ENCODE measurements around the gene CEP68.

Gene CEP68

DNA sequence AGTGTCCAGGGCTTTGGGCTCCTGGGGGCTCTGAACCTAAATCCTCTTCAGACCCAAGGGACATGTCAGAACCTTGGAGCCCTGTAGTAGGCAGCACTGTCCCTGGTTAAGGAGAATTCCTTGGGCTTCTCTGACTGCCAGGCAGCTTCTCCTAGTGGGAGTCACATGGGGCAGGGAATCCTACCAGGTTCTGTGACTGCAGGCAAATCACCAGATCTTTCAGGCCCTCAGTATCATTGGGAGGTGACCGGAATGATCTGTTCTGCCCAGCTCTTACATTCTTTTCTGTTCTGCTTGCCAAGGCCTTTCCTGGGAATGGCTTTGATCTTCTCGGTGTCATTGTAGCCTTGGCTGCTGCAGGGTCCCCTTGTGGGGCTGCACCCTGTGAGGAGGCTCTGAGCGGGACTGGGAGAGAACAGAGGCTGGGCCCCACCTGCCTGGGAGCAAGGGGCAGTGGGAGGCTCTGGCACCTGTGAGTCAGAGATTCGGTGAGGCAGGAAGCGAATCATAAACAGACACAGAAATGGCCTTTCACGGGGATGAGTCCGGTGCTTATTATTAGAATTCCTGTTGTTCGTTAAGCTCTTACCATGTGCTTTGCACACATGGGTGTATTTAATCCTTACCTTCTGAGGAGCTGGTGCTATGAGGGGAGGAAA lies 14.1 kb downstream of the CEP68 start:
- DNase-seq, result no peak
- Histone ChIP-seq H3K27ac (ENCODE audit: insufficient read depth, low read length, poor library complexity, severe bottlenecking) (no peak overlapping the region), H3K4me1 (ENCODE audit: control insufficient read depth, insufficient read depth, low read length, poor library complexity, severe bottlenecking) (peaks cover 10% of the 10 kb centered on the region), H3K9me3 (ENCODE audit: control insufficient read depth, low read length) (no peaks in the 10 kb centered on the region), H3K27me3 (replicated peaks; ENCODE audit: control insufficient read depth, insufficient read depth, low read length, poor library complexity, severe bottlenecking) (no peaks in the 10 kb centered on the region), H3K36me3 (ENCODE audit: control insufficient read depth, insufficient read depth, low read length) (peaks cover 33% of the 10 kb centered on the region), H3K4me3 (ENCODE audit: insufficient read depth, low read depth, low read length, poor library complexity, severe bottlenecking) (no peak overlapping the region)

DNA sequence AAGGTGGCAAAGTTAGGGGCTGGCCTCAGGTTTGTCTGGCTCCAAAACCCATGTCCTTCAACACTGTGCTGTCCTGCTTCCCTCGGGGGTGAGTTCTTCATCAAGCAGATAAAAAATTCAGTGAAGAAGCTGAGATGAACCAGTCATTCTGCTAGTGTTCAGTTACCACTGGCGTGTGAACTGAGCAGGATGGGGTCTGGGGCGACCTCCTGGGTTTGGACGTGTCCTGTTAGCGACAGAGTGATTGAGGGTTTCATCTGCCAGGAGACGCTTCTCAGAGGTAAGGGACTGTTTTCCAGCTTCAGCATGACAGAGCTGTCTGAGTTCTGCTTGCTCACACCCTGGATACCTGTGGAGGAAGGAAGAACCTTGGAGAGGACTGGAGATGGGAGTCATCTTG lies 14.6 kb downstream of the CEP68 start:
- Histone ChIP-seq H3K4me3 (ENCODE audit: insufficient read depth, low read depth, low read length, poor library complexity, severe bottlenecking) (no peak overlapping the region), H3K27ac (ENCODE audit: insufficient read depth, low read length, poor library complexity, severe bottlenecking) (no peak overlapping the region), H3K4me1 (ENCODE audit: control insufficient read depth, insufficient read depth, low read length, poor library complexity, severe bottlenecking) (peaks cover 10% of the 10 kb centered on the region), H3K9me3 (ENCODE audit: control insufficient read depth, low read length) (no peaks in the 10 kb centered on the region), H3K27me3 (replicated peaks; ENCODE audit: control insufficient read depth, insufficient read depth, low read length, poor library complexity, severe bottlenecking) (no peaks in the 10 kb centered on the region), H3K36me3 (ENCODE audit: control insufficient read depth, insufficient read depth, low read length) (peaks cover 33% of the 10 kb centered on the region)
- DNase-seq, result no peak

DNA sequence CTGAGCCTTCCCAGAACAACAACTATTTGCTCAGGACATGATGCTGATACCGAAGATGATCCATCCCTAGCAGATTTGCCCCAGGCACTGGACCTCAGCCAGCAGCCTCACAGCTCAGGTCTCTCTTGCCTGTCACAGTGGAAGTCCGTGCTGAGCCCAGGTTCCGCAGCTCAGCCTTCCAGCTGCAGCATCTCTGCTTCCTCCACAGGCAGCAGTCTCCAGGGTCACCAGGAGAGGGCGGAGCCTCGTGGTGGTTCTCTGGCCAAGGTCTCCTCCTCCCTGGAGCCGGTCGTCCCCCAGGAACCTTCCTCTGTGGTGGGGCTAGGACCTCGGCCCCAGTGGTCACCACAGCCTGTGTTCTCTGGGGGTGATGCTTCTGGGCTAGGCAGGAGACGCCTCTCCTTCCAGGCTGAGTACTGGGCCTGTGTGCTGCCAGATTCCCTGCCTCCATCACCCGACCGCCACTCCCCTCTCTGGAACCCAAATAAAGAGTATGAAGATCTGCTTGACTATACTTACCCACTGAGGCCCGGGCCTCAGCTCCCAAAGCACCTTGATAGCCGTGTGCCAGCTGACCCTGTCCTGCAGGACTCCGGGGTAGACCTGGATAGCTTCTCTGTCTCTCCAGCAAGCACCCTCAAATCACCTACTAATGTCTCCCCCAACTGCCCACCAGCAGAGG lies 15.4 kb downstream of the CEP68 start:
- Histone ChIP-seq H3K9me3 (ENCODE audit: control insufficient read depth, low read length) (no peaks in the 10 kb centered on the region), H3K4me1 (ENCODE audit: control insufficient read depth, insufficient read depth, low read length, poor library complexity, severe bottlenecking) (peaks cover 10% of the 10 kb centered on the region), H3K36me3 (ENCODE audit: control insufficient read depth, insufficient read depth, low read length) (peaks cover 33% of the 10 kb centered on the region), H3K4me3 (ENCODE audit: insufficient read depth, low read depth, low read length, poor library complexity, severe bottlenecking) (no peak overlapping the region), H3K27me3 (replicated peaks; ENCODE audit: control insufficient read depth, insufficient read depth, low read length, poor library complexity, severe bottlenecking) (no peaks in the 10 kb centered on the region), H3K27ac (ENCODE audit: insufficient read depth, low read length, poor library complexity, severe bottlenecking) (no peak overlapping the region)
- DNase-seq, result no peak

DNA sequence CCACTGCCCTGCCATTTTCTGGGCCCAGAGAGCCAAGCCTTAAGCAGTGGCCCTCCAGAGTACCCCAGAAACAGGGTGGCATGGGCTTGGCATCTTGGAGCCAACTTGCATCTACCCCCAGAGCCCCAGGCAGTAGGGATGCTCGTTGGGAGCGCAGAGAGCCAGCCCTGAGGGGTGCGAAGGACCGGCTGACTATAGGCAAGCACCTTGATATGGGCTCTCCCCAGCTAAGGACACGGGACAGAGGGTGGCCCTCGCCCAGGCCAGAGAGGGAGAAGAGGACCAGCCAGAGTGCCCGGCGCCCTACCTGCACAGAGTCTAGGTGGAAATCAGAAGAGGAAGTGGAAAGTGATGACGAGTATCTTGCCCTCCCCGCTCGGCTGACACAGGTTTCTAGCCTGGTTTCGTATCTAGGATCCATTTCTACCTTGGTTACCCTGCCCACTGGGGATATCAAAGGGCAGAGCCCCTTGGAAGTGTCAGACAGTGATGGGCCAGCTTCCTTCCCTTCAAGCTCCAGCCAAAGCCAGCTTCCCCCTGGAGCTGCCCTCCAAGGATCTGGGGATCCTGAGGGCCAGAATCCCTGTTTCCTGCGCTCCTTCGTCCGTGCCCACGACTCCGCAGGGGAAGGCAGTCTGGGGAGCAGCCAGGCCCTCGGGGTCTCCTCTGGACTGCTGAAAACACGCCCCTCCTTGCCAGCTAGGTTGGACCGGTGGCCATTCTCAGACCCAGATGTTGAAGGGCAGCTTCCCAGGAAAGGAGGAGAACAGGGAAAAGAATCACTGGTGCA lies 16.2 kb downstream of the CEP68 start:
- no peak for DNase-seq
- no peaks in the 10 kb centered on the region for H3K9me3 ChIP-seq (ENCODE audit: control insufficient read depth, low read length)
- H3K36me3 ChIP-seq (ENCODE audit: control insufficient read depth, insufficient read depth, low read length), result peaks cover 36% of the 10 kb centered on the region
- H3K27me3 ChIP-seq (replicated peaks; ENCODE audit: control insufficient read depth, insufficient read depth, low read length, poor library complexity, severe bottlenecking), result no peaks in the 10 kb centered on the region
- H3K4me3 ChIP-seq (ENCODE audit: insufficient read depth, low read depth, low read length, poor library complexity, severe bottlenecking), result no peak overlapping the region
- H3K4me1 ChIP-seq (ENCODE audit: control insufficient read depth, insufficient read depth, low read length, poor library complexity, severe bottlenecking), result peaks cover 7% of the 10 kb centered on the region
- no peak overlapping the region for H3K27ac ChIP-seq (ENCODE audit: insufficient read depth, low read length, poor library complexity, severe bottlenecking)

GRCh38 chr2:65073879-65074565 lies 17.8 kb downstream of the CEP68 start:
- Histone ChIP-seq H3K4me1 (ENCODE audit: control insufficient read depth, insufficient read depth, low read length, poor library complexity, severe bottlenecking) (no peaks in the 10 kb centered on the region), H3K27me3 (replicated peaks; ENCODE audit: control insufficient read depth, insufficient read depth, low read length, poor library complexity, severe bottlenecking) (no peaks in the 10 kb centered on the region), H3K4me3 (ENCODE audit: insufficient read depth, low read depth, low read length, poor library complexity, severe bottlenecking) (no peak overlapping the region), H3K27ac (ENCODE audit: insufficient read depth, low read length, poor library complexity, severe bottlenecking) (no peak overlapping the region), H3K9me3 (ENCODE audit: control insufficient read depth, low read length) (no peaks in the 10 kb centered on the region), H3K36me3 (ENCODE audit: control insufficient read depth, insufficient read depth, low read length) (peaks cover 45% of the 10 kb centered on the region)
- DNase-seq, result no peak

DNA sequence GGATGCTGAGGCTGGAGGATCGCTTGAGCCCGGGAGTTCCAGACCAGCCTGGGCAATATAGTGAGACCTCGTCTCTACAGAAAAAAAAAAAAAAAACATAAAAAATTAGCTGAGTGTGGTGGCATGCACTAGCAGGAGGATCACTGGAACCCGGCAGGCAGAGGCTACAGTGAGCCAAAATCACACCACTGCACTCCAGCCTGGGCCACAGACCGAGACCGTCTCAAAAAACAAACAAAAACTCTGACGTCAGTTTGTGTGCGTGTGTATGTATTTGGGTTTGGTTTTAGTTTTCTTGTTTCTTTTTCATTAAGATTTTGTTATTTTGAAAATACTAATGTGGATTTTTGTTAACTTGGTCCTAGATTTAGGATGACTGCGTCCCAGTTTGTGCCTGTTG lies 19.0 kb downstream of the CEP68 start:
- no peak for DNase-seq
- Histone ChIP-seq H3K4me3 (ENCODE audit: insufficient read depth, low read depth, low read length, poor library complexity, severe bottlenecking) (no peak overlapping the region), H3K4me1 (ENCODE audit: control insufficient read depth, insufficient read depth, low read length, poor library complexity, severe bottlenecking) (no peaks in the 10 kb centered on the region), H3K36me3 (ENCODE audit: control insufficient read depth, insufficient read depth, low read length) (peaks cover 45% of the 10 kb centered on the region), H3K9me3 (ENCODE audit: control insufficient read depth, low read length) (no peaks in the 10 kb centered on the region), H3K27me3 (replicated peaks; ENCODE audit: control insufficient read depth, insufficient read depth, low read length, poor library complexity, severe bottlenecking) (no peaks in the 10 kb centered on the region), H3K27ac (ENCODE audit: insufficient read depth, low read length, poor library complexity, severe bottlenecking) (no peak overlapping the region)

DNA sequence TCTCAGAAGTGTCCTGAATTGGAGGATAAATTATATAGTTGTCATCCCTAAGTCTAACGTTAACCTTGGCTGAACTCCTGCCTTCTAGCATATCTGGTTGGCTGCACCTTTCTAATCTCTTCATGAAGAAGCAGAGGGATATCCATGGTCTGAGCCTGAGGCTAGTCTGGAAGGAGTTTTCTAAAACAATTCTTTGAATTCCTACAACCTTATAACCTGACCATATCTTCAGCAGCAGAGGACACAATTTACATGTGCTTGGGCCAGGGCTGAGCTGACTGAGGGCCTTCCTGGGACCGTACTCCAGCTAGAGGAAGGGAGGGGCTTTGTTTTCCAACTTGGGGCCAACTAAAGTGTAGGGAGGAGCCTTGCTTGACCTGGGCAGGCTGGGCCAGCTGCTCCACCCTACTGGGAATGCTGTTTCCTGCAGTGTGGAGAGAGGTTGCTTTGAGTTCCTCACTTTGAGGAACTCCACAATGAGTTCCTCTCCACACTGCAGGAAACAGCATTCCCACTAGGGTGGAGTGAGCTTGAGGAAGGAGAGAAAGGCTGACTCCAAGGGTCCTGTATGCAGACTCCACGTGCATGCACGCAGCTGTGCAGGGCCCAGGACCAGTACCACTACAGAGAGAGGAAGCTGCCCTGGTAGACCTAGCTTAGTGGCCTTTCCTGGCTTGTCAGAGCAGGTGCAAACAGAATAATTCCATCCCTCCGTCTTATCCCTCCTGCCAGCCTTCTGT lies 19.6 kb downstream of the CEP68 start:
- H3K27me3 ChIP-seq (replicated peaks; ENCODE audit: control insufficient read depth, insufficient read depth, low read length, poor library complexity, severe bottlenecking), result no peaks in the 10 kb centered on the region
- no peaks in the 10 kb centered on the region for H3K9me3 ChIP-seq (ENCODE audit: control insufficient read depth, low read length)
- H3K4me1 ChIP-seq (ENCODE audit: control insufficient read depth, insufficient read depth, low read length, poor library complexity, severe bottlenecking), result no peaks in the 10 kb centered on the region
- peaks cover 44% of the 10 kb centered on the region for H3K36me3 ChIP-seq (ENCODE audit: control insufficient read depth, insufficient read depth, low read length)
- no peak for DNase-seq
- no peak overlapping the region for H3K27ac ChIP-seq (ENCODE audit: insufficient read depth, low read length, poor library complexity, severe bottlenecking)
- no peak overlapping the region for H3K4me3 ChIP-seq (ENCODE audit: insufficient read depth, low read depth, low read length, poor library complexity, severe bottlenecking)

- no peak for DNase-seq
- no peak overlapping the region for H3K4me3 ChIP-seq (ENCODE audit: insufficient read depth, low read depth, low read length, poor library complexity, severe bottlenecking)
- H3K9me3 ChIP-seq (ENCODE audit: control insufficient read depth, low read length), result no peaks in the 10 kb centered on the region
- H3K36me3 ChIP-seq (ENCODE audit: control insufficient read depth, insufficient read depth, low read length), result peaks cover 45% of the 10 kb centered on the region
- no peak overlapping the region for H3K27ac ChIP-seq (ENCODE audit: insufficient read depth, low read length, poor library complexity, severe bottlenecking)
- no peaks in the 10 kb centered on the region for H3K4me1 ChIP-seq (ENCODE audit: control insufficient read depth, insufficient read depth, low read length, poor library complexity, severe bottlenecking)
- no peaks in the 10 kb centered on the region for H3K27me3 ChIP-seq (replicated peaks; ENCODE audit: control insufficient read depth, insufficient read depth, low read length, poor library complexity, severe bottlenecking)
These were observed 20.1 kb downstream of the CEP68 start for GRCh38 chr2:65076345-65076710.

- no peaks in the 10 kb centered on the region for H3K27me3 ChIP-seq (replicated peaks; ENCODE audit: control insufficient read depth, insufficient read depth, low read length, poor library complexity, severe bottlenecking)
- no peaks in the 10 kb centered on the region for H3K4me1 ChIP-seq (ENCODE audit: control insufficient read depth, insufficient read depth, low read length, poor library complexity, severe bottlenecking)
- H3K4me3 ChIP-seq (ENCODE audit: insufficient read depth, low read depth, low read length, poor library complexity, severe bottlenecking), result no peak overlapping the region
- H3K27ac ChIP-seq (ENCODE audit: insufficient read depth, low read length, poor library complexity, severe bottlenecking), result no peak overlapping the region
- DNase-seq, result no peak
- peaks cover 42% of the 10 kb centered on the region for H3K36me3 ChIP-seq (ENCODE audit: control insufficient read depth, insufficient read depth, low read length)
- H3K9me3 ChIP-seq (ENCODE audit: control insufficient read depth, low read length), result no peaks in the 10 kb centered on the region
These were observed 21.7 kb downstream of the CEP68 start for GRCh38 chr2:65077898-65078297.

All from effector memory CD4-positive, alpha-beta T cell (primary cell).